HG03045 (cell line): ENCODE measurements around the gene RLF.

Experiments used
- ATAC-seq: cut with Tn5 transposase; IDR thresholded peaks from one replicate; pipeline ENCODE4 v1.9.1; 2021; ENCODE audit warnings: mild to moderate bottlenecking, moderate library complexity; ENCODE audit not compliant: unreplicated experiment

Gene RLF, protein sequence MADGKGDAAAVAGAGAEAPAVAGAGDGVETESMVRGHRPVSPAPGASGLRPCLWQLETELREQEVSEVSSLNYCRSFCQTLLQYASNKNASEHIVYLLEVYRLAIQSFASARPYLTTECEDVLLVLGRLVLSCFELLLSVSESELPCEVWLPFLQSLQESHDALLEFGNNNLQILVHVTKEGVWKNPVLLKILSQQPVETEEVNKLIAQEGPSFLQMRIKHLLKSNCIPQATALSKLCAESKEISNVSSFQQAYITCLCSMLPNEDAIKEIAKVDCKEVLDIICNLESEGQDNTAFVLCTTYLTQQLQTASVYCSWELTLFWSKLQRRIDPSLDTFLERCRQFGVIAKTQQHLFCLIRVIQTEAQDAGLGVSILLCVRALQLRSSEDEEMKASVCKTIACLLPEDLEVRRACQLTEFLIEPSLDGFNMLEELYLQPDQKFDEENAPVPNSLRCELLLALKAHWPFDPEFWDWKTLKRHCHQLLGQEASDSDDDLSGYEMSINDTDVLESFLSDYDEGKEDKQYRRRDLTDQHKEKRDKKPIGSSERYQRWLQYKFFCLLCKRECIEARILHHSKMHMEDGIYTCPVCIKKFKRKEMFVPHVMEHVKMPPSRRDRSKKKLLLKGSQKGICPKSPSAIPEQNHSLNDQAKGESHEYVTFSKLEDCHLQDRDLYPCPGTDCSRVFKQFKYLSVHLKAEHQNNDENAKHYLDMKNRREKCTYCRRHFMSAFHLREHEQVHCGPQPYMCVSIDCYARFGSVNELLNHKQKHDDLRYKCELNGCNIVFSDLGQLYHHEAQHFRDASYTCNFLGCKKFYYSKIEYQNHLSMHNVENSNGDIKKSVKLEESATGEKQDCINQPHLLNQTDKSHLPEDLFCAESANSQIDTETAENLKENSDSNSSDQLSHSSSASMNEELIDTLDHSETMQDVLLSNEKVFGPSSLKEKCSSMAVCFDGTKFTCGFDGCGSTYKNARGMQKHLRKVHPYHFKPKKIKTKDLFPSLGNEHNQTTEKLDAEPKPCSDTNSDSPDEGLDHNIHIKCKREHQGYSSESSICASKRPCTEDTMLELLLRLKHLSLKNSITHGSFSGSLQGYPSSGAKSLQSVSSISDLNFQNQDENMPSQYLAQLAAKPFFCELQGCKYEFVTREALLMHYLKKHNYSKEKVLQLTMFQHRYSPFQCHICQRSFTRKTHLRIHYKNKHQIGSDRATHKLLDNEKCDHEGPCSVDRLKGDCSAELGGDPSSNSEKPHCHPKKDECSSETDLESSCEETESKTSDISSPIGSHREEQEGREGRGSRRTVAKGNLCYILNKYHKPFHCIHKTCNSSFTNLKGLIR (N-terminal part only)

GRCh38 chr1:40161125-40161887 lies at the start of gene RLF:
Gene RLF (plus strand): TSS chr1:40161387. CDS start chr1:40161400, 13 bp downstream.
- peak; percentile 89 for ATAC-seq

DNA sequence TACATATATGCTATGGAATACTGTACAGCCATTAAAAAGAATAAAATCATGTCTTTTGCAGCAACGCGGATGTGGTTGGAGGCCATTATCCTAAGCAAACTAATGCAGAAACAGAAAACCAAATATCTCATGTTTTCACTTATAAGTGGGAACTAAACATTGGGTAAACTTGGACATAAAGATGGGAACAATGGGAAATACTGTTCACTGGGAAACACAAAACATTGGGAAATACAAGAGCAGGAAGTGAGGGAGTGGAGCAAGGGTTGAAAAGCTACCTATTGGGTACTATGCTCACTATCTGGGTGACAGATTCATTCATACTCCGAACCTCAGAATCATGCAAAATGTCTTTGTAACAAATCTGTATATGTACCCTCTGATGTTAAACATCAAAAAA lies 46.8 kb upstream of the RLF start:
- ATAC-seq: no peak

DNA sequence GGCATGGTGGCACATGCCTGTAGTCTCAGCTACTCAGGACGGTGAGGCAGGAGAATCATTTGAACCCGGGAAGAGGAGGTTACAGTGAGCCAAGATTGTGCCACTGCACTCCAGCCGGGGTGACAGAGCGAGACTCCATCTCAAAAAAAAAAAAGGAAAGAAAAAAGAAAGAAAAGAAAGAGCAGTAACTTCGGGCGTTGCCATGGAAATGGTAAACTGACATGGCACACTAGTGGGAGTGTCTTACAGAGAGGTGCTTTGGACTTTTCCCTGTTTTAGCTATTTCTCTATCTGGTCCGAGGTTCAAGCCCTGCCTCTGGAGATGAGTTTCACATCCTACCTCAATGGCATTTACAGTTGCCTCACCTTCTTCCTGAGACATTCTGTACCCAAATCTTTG lies 41.1 kb upstream of the RLF start:
- no peak for ATAC-seq

- no peak for ATAC-seq
Measured at GRCh38 chr1:40122855-40123254, 38.3 kb upstream of the RLF start.

DNA sequence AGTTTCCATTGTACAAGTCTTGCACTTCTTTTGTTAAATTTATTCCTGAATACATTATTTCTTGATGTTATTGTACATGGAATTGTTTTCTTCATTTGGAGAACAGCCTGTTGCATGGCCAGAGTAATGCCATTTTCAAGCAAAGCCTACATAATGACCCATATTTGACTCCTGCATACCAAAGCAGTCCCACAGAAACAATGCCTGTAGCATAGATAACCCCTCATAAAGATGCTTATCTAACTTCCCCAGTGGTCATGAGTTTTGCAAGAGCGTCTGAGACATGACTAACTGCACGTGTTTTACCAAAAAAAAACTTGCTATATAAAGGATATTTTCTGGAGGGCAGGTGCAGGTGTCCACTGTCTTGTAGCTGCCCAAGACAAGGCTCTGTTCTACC lies 30.3 kb upstream of the RLF start:
- no peak for ATAC-seq

GRCh38 chr1:40132383-40133311 lies 28.5 kb upstream of the RLF start:
- ATAC-seq: no peak

GRCh38 chr1:40133312-40133665 lies 27.9 kb upstream of the RLF start:
- ATAC-seq: no peak

DNA sequence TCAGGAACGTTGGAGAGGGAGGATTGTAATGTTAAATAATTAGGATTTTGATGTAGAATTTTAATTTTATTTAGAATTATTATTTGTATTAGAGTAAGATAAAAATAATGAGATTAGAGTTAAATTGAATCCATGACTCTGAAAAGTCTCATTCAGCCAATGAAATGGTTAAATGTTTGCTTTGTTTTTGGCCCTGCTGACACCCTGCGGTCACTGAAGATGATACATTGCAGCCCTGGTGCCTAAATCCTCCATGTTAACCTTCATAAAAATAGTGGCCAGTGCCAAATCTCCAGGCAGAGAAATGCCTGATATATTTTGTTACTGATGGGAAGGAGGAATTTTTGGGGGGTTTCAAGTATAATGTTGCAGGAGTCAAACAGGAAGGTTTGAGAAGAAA lies 27.3 kb upstream of the RLF start:
- no peak for ATAC-seq

- no peak for ATAC-seq
Measured at GRCh38 chr1:40140211-40140973, 20.8 kb upstream of the RLF start.

GRCh38 chr1:40141878-40142535 lies 19.2 kb upstream of the RLF start:
- ATAC-seq: no peak

- ATAC-seq: no peak
Measured at GRCh38 chr1:40143891-40144575, 17.2 kb upstream of the RLF start.

- ATAC-seq: no peak
Measured at GRCh38 chr1:40151457-40152079, 9.6 kb upstream of the RLF start.

- ATAC-seq: no peak
Measured at GRCh38 chr1:40153073-40153770, 8.0 kb upstream of the RLF start.

DNA sequence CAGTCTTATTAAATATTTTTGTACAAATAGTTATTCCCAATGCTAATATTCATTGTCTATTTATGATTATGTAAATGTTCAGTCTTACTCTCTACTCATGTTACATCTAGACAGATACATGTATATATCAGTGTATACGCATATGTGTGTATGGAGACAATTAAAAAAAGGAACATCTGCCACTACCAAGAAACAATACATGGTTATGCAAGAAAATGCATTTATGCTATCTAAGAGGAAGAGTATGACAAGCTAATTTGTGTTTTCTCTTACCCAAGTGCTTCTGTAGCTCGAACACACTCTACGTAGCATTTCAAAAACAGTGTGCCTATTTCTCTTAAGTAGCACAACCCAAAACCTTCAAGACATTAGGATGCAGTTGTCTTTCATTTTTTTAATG lies 6.1 kb upstream of the RLF start:
- no peak for ATAC-seq

DNA sequence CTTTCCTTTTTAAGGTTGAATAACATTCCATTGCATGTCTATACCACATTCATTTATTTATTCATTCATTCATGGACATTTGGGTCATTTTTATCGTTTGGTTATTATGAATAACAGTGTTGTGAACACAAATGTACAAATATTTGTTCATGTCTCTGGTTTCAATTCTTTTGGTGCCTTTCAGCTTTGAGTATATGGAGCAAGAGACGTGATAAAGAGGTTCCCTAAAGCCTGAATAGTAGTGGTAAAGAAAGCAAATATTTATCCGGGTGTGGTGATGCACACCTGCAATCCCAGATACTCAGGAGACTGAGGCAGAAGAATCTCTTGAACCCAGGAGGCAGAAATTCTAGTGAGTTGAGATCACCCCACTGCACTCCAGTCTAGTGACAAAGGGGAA lies 5.3 kb upstream of the RLF start:
- no peak for ATAC-seq

DNA sequence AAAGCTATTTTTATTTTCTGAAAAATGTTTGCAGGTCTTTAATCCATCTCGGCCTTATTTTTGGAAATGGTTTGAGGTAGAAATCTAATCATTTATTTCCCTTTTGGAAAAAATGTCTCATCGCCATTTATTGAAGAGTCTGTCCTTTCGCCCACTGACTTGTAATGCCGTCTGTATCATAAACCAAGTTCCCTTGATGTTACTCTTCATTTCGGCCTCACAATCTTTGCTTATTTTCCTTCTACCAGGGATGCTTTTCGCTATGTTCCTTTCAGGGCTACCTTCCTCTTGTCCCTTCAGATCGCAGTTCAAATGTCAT lies 422 bp upstream of the RLF start:
- ATAC-seq: no peak
